Stimulated activated CD4-positive, alpha-beta T cell treated with anti-CD3 and anti-CD28 coated beads, Interleukin-1b, Interleukin-23, amount 100 ng/mL, for 48 hours (primary cell): Measurements from ENCODE around the gene NUP62CL.

Source experiments
- DNase-seq: peaks from one replicate; pipeline ENCODE4 v3.0.0-alpha.2; 2020

Gene NUP62CL

GRCh38 chrX:107146670-107147069, 59.6 kb downstream of the NUP62CL start:
- DNase-seq, result no peak

GRCh38 chrX:107135965-107136307, 70.3 kb downstream of the NUP62CL start:
- no peak for DNase-seq

- DNase-seq, result peak; percentile 13
Measured at GRCh38 chrX:107135049-107135964, 70.9 kb downstream of the NUP62CL start.

GRCh38 chrX:107123750-107124149, 82.5 kb downstream of the NUP62CL start:
- no peak for DNase-seq

GRCh38 chrX:107119283-107119682, 87.0 kb downstream of the NUP62CL start:
- DNase-seq, result no peak

GRCh38 chrX:107118322-107119147, 87.7 kb downstream of the NUP62CL start, which contains the start of gene RBM41:
Gene RBM41, minus strand, starts transcription at chrX:107118822. Its CDS starts 49 bp downstream, at chrX:107118773.
- peak; percentile 75 for DNase-seq

- no peak for DNase-seq
Measured at GRCh38 chrX:107117993-107118321, 88.3 kb downstream of the NUP62CL start.

- DNase-seq, result no peak
Measured at GRCh38 chrX:107107459-107107858, 98.8 kb downstream of the NUP62CL start.

- no peak for DNase-seq
Measured at GRCh38 chrX:107102980-107103379, 103.3 kb downstream of the NUP62CL start.

GRCh38 chrX:107076158-107076557, 130.1 kb downstream of the NUP62CL start:
- no peak for DNase-seq
